SK-N-SH (cell line): ENCODE measurements around the gene EMX1. TPM values are rescaled to one million over a fixed set of nuclear protein-coding genes. Genes with fewer than 3 reads are reported as not detected.

ENCODE experiments used
- CTCF ChIA-PET: fragments of 300-600, 350-600 bp; formaldehyde crosslinking; extraction: SDS; loops from one replicate; lab custom pipeline; 2021; lab: Yijun Ruan, JAX
- POLR2A ChIA-PET: fragments of 350-600 bp; sonication (Branson Sonifier 250); formaldehyde crosslinking; extraction: SDS; loops from one replicate; lab custom pipeline; 2020; ENCODE audit warnings: antibody characterized with exemption, inconsistent platforms; lab: Yijun Ruan, JAX
- DNase-seq: peaks from one replicate; pipeline ENCODE4 v3.0.0; 2012
- H2AFZ ChIP-seq: fragments of 200-600 bp; sonication (generic); 2 replicates; pipeline ENCODE4 v1.8.1; 2016; ENCODE audit warnings: antibody characterized with exemption, mild to moderate bottlenecking, low read depth
- H3F3A ChIP-seq: fragments of 200-600 bp; sonication (generic); replicated peaks from 2 replicates; pipeline ENCODE3; 2016; ENCODE audit warnings: antibody characterized with exemption, mild to moderate bottlenecking; ENCODE audit not compliant: insufficient read depth
- H3K27ac ChIP-seq, 2 experiments: fragments of 200-500 bp in 1 of 2; fragments of 200-600 bp in 1 of 2; sonication (Bioruptor generic) in 1 of 2; sonication (generic), shearing (Covaris generic) in 1 of 2; 2 replicates each; pipeline versions ENCODE4 v1.5.1 to v1.6.1; 2014 to 2016; ENCODE audit warnings: low read depth in 2 of 2, inconsistent platforms in 1 of 2, low read length in 1 of 2, mild to moderate bottlenecking in 1 of 2, mixed read lengths in 1 of 2
- H3K27me3 ChIP-seq: fragments of 200-600 bp; sonication (generic), shearing (Covaris generic); 2 replicates; pipeline ENCODE4 v1.6.1; 2016; ENCODE audit warnings: mixed run types; ENCODE audit not compliant: insufficient read depth
- H3K36me3 ChIP-seq, 2 experiments: fragments of 200-500 bp in 1 of 2; fragments of 200-600 bp in 1 of 2; sonication (Bioruptor generic) in 1 of 2; sonication (generic) in 1 of 2; replicated peaks in 1 of 2; 2 replicates each; pipeline versions ENCODE3 to v1.5.1; 2014 to 2016; ENCODE audit warnings: low read length in 1 of 2, mild to moderate bottlenecking in 1 of 2; ENCODE audit not compliant: insufficient read depth in 2 of 2, control insufficient read depth in 1 of 2
- H3K4me1 ChIP-seq, 2 experiments: fragments of 200-500 bp in 1 of 2; fragments of 200-600 bp in 1 of 2; sonication (Bioruptor generic) in 1 of 2; sonication (generic), shearing (Covaris generic) in 1 of 2; 2 replicates each; pipeline versions ENCODE4 v1.5.1 to v1.6.1; 2014 to 2016; ENCODE audit warnings: low read depth in 1 of 2, low read length in 1 of 2, mixed run types in 1 of 2; ENCODE audit not compliant: insufficient read depth in 2 of 2, control insufficient read depth in 1 of 2
- H3K4me2 ChIP-seq: fragments of 200-600 bp; sonication (generic), shearing (Covaris generic); 2 replicates; pipeline ENCODE4 v1.6.1; 2017; ENCODE audit warnings: mixed run types
- H3K4me3 ChIP-seq, 2 experiments: fragments of 200-500 bp in 1 of 2; fragments of 200-600 bp in 1 of 2; sonication (Bioruptor generic) in 1 of 2; sonication (generic), shearing (Covaris generic) in 1 of 2; 2 replicates each; pipeline versions ENCODE4 v1.5.1 to v1.8.1; 2014 to 2016; ENCODE audit warnings: low read depth in 2 of 2, inconsistent platforms in 1 of 2, low read length in 1 of 2, mild to moderate bottlenecking in 1 of 2, mixed read lengths in 1 of 2, moderate library complexity in 1 of 2
- H3K79me2 ChIP-seq: fragments of 200-600 bp; sonication (generic); 2 replicates; pipeline ENCODE4 v1.8.1; 2017; ENCODE audit warnings: mild to moderate bottlenecking; ENCODE audit not compliant: insufficient read depth
- H3K9ac ChIP-seq: fragments of 200-600 bp; sonication (generic); 2 replicates; pipeline ENCODE4 v1.6.1; 2017; ENCODE audit warnings: mixed run types
- H3K9me2 ChIP-seq: fragments of 200-600 bp; sonication (generic); 2 replicates; pipeline ENCODE4 v1.6.1; 2017; ENCODE audit warnings: mixed run types
- H3K9me3 ChIP-seq: fragments of 200-600 bp; sonication (generic); 2 replicates; pipeline ENCODE4 v1.6.1; 2017; ENCODE audit warnings: mixed run types, mild to moderate bottlenecking, moderate library complexity
- H4K20me1 ChIP-seq: fragments of 200-600 bp; sonication (generic); 2 replicates; pipeline ENCODE4 v1.6.1; 2017; ENCODE audit warnings: mild to moderate bottlenecking, mixed run types; ENCODE audit not compliant: insufficient read depth
- EZH2phosphoT487 ChIP-seq: fragments of 200-600 bp; sonication (generic); IDR thresholded peaks from 2 replicates; pipeline ENCODE4 v1.6.1; 2017; ENCODE audit warnings: low read depth, mixed run types, mild to moderate bottlenecking, antibody characterized with exemption, moderate library complexity, borderline replicate concordance
- GABPA ChIP-seq: IDR thresholded peaks from 2 replicates; pipeline ENCODE4 v1.4.0; 2012; ENCODE audit warnings: low read depth, mild to moderate bottlenecking
- GATA2 ChIP-seq: sonication (generic); formaldehyde crosslinking; IDR thresholded peaks from 2 replicates; pipeline ENCODE4 v1.5.0; 2020; ENCODE audit warnings: mild to moderate bottlenecking, missing genetic modification reagents
- NRF1 ChIP-seq: IDR thresholded peaks from 2 replicates; pipeline ENCODE4 v1.6.1; 2012; ENCODE audit warnings: low read depth, mild to moderate bottlenecking, low read length
- RAD21 ChIP-seq: IDR thresholded peaks from 2 replicates; pipeline ENCODE4 v1.6.1; 2012; ENCODE audit warnings: mild to moderate bottlenecking, low read length
- SMC3 ChIP-seq: IDR thresholded peaks from 2 replicates; pipeline ENCODE4 v1.6.1; 2012; ENCODE audit warnings: low read depth, low read length, improper control_type of control experiment
- TAF1 ChIP-seq: IDR thresholded peaks from 2 replicates; pipeline ENCODE4 v1.6.1; 2012; ENCODE audit warnings: low read depth, mild to moderate bottlenecking, low read length, moderate library complexity, borderline replicate concordance
- TEAD4 ChIP-seq: IDR thresholded peaks from 2 replicates; pipeline ENCODE4 v1.4.0; 2012; ENCODE audit warnings: mild to moderate bottlenecking, borderline replicate concordance; ENCODE audit not compliant: insufficient read depth
- YY1 ChIP-seq: IDR thresholded peaks from 2 replicates; pipeline ENCODE4 v1.4.0; 2012; ENCODE audit warnings: low read depth, mild to moderate bottlenecking
- WGBS: methylation state at CpG from one replicate; pipeline ENCODE4 v1.1.6; 2017; ENCODE audit warnings: low lambda C conversion rate; 5-methylcytosine and 5-hydroxymethylcytosine counted together
- polyA plus RNA-seq, 3 experiments: library from polyadenylated mRNA; depleted of rRNA; stranded (reverse); fragments of >200 nt; gene quantifications; 2 replicates each; pipeline ENCODE4 v1.2.3, GENCODE V29; 2012
- TF ChIP-seq, protein P1 (sequence below): IDR thresholded peaks from 2 replicates; pipeline ENCODE4 v1.4.0; 2012; ENCODE audit warnings: low read depth
- TF ChIP-seq, protein P2 (sequence below): IDR thresholded peaks from 2 replicates; pipeline ENCODE4; 2012
- TF ChIP-seq, protein P3 (sequence below): fragments of 200-600 bp; sonication (generic); IDR thresholded peaks from 2 replicates; pipeline ENCODE4 v1.6.1; 2017; ENCODE audit warnings: antibody characterized with exemption, mild to moderate bottlenecking, moderate library complexity

EMX1 gene
- polyA plus RNA-seq, 1 of the 3 experiments (the other 2 are of a cell fraction): not detected

DNA sequence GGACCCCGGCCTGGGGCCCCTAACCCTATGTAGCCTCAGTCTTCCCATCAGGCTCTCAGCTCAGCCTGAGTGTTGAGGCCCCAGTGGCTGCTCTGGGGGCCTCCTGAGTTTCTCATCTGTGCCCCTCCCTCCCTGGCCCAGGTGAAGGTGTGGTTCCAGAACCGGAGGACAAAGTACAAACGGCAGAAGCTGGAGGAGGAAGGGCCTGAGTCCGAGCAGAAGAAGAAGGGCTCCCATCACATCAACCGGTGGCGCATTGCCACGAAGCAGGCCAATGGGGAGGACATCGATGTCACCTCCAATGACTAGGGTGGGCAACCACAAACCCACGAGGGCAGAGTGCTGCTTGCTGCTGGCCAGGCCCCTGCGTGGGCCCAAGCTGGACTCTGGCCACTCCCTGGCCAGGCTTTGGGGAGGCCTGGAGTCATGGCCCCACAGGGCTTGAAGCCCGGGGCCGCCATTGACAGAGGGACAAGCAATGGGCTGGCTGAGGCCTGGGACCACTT, 16.4 kb downstream of the EMX1 start:
- no peak for TF ChIP-seq GABPA
- TF ChIP-seq, protein P1, sequence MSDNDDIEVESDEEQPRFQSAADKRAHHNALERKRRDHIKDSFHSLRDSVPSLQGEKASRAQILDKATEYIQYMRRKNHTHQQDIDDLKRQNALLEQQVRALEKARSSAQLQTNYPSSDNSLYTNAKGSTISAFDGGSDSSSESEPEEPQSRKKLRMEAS: no peak
- TF ChIP-seq GATA2 (CRISPR knock-in tag): no peak
- TF ChIP-seq, protein P2, sequence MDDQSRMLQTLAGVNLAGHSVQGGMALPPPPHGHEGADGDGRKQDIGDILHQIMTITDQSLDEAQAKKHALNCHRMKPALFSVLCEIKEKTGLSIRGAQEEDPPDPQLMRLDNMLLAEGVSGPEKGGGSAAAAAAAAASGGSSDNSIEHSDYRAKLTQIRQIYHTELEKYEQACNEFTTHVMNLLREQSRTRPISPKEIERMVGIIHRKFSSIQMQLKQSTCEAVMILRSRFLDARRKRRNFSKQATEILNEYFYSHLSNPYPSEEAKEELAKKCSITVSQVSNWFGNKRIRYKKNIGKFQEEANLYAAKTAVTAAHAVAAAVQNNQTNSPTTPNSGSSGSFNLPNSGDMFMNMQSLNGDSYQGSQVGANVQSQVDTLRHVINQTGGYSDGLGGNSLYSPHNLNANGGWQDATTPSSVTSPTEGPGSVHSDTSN: no peak
- TF ChIP-seq, protein P3, sequence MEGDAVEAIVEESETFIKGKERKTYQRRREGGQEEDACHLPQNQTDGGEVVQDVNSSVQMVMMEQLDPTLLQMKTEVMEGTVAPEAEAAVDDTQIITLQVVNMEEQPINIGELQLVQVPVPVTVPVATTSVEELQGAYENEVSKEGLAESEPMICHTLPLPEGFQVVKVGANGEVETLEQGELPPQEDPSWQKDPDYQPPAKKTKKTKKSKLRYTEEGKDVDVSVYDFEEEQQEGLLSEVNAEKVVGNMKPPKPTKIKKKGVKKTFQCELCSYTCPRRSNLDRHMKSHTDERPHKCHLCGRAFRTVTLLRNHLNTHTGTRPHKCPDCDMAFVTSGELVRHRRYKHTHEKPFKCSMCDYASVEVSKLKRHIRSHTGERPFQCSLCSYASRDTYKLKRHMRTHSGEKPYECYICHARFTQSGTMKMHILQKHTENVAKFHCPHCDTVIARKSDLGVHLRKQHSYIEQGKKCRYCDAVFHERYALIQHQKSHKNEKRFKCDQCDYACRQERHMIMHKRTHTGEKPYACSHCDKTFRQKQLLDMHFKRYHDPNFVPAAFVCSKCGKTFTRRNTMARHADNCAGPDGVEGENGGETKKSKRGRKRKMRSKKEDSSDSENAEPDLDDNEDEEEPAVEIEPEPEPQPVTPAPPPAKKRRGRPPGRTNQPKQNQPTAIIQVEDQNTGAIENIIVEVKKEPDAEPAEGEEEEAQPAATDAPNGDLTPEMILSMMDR: no peak
- no peak for TF ChIP-seq YY1
- TF ChIP-seq EZH2phosphoT487: no peak
- no peak for TF ChIP-seq SMC3
- no peak for TF ChIP-seq TEAD4
- TF ChIP-seq NRF1: no peak
- TF ChIP-seq TAF1: no peak
- 68% methylated on average over 8 of the region's 12 CpGs for WGBS
- POLR2A ChIA-PET: no interaction called here
- Histone ChIP-seq H3F3A (no peaks in the 10 kb centered on the region), H3K27me3 (peaks cover 7% of the 10 kb centered on the region; the same call in 1 of the 2 replicates), H3K36me3 (no peaks in the 10 kb centered on the region), H3K9me3 (no peaks in the 10 kb centered on the region), H4K20me1 (no peaks in the 10 kb centered on the region), H3K27ac (no peak overlapping the region), H3K9me2 (no peaks in the 10 kb centered on the region), H3K79me2 (no peaks in the 10 kb centered on the region), H3K4me2 (no peak overlapping the region), H3K9ac (no peak overlapping the region), H3K4me3 (no peak overlapping the region), H3K4me1 (peaks cover 8 to 15% of the 10 kb centered on the region in 2 experiments; a peak in 1 of 4 replicates), H2AFZ (no peak overlapping the region)
- CTCF ChIA-PET: interaction anchor here (1.1 to 5.3 kb wide), 3 partner anchors 18 to 40 kb away, joined by 4 to 36 read pairs (median 10); no protein-coding TSS in a partner anchor
- no peak for DNase-seq

DNA sequence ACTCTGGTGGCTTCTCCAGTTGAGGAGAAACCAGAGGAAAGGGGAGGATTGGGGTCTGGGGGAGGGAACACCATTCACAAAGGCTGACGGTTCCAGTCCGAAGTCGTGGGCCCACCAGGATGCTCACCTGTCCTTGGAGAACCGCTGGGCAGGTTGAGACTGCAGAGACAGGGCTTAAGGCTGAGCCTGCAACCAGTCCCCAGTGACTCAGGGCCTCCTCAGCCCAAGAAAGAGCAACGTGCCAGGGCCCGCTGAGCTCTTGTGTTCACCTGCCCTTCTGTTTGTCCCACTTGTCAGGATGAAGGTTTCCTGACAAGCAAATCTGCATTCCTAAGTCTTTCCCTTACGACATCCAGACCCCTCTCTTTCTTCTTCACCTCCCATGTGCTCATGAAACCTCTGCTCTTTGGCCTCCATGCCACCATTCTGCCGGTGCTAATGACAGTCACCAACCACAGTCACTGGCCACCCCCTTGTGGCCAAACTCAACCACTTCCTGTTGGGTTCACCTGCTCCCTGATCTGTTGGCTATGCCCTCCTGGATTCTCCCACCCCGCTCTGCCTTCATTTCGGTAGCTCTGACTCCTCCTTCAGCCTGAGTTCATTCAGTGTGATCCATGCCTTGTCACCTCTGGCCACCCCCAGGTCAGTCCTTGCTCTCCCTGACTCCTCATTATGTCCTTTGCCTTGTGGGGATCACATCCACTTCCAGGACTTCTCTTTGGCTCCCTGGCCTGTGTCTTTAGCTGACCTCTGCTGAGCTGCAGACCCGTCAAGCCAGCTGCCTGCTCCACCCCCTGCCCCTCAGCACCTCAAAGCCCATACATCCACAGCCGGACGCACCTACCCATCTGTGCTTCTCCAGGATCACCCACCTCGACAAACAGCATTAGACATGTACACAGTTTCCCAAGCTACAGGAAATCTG, 17.6 kb downstream of the EMX1 start:
- Histone ChIP-seq H3K4me1 (peaks cover 8 to 15% of the 10 kb centered on the region in 2 experiments; a peak in 1 of 4 replicates), H3K27me3 (no peaks in the 10 kb centered on the region), H3K9me2 (no peaks in the 10 kb centered on the region), H4K20me1 (no peaks in the 10 kb centered on the region), H3K27ac (no peak overlapping the region), H3K4me2 (no peak overlapping the region), H3K9ac (no peak overlapping the region), H3K36me3 (no peaks in the 10 kb centered on the region), H3K4me3 (no peak overlapping the region), H3K9me3 (no peaks in the 10 kb centered on the region), H3F3A (no peaks in the 10 kb centered on the region), H2AFZ (no peak overlapping the region), H3K79me2 (no peaks in the 10 kb centered on the region)
- POLR2A ChIA-PET: no interaction called here
- CTCF ChIA-PET: interaction anchor here (0.6 to 5.3 kb wide), 10 partner anchors 12 to 62 kb away, joined by 3 to 36 read pairs (median 4); partner anchors contain the start of gene SPR
- no peak for DNase-seq
- no peak for TF ChIP-seq GATA2 (CRISPR knock-in tag)
- peak; percentile 38; the same call in 1 of the 2 replicates for TF ChIP-seq RAD21
- TF ChIP-seq, protein P3: peak; percentile 38; the same call in 1 of the 2 replicates
- WGBS: 80% methylated on average over 14 of the region's 14 CpGs
